AML-193 (cell line): ENCODE measurements around the gene TBL2.
"Not testable (repeated sequence)": the region's sequence is repeated elsewhere in the genome, so short reads cannot be mapped to it uniquely, and the experiment has no call there.

Experiments used
- DNase-seq, 2 experiments: peaks; one replicate each; lab custom pipeline; 2025; lab: John Stamatoyannopoulos, UW

Gene TBL2

GRCh38 chr7:73606801-73607691, 28.7 kb upstream of the TBL2 start:
- peak in 1 of 2 experiments; percentile 13 for DNase-seq

DNA sequence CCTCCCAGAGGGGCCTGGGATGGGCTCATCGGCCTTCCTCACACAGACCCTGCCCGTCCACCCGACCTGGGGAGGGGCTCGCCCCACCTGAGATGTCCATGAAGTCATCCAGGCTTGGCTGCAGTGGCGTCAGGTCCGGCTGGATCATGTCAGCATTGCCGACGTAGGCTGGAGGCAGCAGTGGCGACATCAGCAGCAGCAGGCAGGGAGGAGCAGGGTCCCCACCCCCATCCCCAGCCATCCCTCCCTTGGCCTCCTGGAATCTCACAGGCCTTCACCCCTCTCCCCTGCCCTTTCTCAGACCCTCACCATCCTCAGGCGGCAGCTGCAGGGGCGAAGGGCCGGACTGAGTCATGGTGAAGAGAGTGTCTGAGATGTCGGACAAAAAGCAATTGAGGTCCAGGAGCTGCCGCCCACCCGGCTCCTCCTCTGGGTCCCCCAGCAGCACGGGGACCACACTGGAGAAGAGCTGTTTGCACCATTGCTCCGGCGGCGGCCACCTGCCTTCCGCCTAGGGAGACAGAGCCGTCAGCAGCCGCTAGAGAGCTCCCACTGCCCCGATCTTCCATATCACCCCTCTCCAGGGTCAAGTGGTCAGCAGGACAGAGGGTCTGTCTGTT, 27.3 kb upstream of the TBL2 start:
- DNase-seq = no peak

- DNase-seq = no peak
Measured at GRCh38 chr7:73602721-73603651, 24.6 kb upstream of the TBL2 start.

- DNase-seq = no peak
Measured at GRCh38 chr7:73599916-73600315, 21.5 kb upstream of the TBL2 start.

DNA sequence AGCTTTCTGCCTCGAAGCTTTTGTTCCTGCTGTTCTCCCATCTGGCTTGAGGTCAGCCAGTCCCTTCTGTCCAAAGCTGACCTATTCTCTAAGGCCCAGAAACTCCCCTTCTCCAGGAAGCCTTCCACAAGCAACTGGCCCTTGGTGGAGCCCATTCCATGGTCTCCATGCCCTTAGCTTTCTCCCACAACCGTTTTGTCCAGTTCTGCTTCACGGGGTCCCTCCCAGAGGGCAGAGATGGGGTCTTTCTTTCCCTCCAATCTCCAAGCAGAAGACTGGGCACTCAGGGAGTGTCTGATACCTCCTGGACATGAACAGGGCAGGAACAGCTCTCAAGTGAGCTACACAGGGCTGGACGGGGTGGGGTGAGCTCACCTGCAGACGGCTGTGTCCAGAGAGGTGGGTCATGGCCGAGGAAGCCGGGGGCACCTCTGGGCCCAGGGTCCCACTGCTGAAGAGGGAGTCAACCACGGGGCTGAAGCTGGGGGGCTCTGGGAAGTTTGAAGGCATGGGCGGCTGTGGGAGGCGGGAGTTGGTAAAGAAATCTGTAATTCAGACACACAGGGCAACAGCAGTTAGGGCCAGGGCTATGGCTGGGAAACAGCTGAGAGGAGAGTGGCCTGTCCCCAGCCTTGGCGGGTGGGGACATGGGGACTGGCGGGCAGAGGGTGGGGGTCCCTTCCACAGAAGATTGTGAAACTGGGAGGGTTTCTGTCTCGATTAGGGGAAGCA, 20.9 kb upstream of the TBL2 start:
- no peak for DNase-seq

- no peak for DNase-seq
Measured at GRCh38 chr7:73597978-73598782, 19.8 kb upstream of the TBL2 start.

DNA sequence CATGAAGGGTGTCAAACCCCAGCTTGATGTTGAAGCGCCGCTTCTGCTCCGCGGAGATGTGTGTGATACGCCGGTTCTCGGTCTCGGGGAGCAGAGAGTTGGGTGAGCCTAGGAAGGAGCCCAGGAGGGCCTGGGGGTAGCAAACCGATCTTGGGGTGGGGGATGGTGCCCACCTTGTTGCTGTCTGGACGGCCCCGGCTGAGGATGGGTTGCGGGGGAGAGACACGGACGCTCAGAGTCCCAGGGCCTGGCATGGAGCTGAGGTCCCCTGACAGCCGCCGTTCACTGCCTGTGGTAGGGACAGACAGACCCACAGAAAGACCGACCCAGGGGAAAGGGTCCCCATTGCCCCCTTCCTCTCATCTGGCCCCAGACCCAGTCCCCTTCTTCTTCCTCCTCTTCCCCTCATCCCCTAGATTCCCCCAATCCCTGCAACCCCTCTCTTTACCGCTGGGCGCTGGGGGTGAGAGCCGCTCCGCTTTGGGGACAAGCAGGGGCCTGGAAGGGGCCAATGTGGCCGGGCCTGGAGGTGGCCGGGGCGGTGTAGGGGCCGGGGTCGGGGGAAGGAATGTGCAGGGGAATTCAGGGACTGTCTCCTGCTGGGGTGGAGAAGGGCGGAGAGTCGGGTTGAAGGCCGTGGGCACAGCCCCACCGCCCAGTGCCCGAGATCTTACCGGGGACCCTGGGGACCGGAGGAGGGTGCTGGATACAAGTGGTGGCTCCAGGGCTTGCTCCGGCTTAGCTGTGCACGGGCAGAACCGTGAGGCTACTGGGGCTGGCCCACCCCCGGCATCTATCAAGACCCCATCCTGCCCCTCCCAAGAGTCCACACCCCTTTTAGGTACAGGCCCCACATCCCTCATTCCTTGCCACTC, 18.0 kb upstream of the TBL2 start:
- no peak for DNase-seq

DNA sequence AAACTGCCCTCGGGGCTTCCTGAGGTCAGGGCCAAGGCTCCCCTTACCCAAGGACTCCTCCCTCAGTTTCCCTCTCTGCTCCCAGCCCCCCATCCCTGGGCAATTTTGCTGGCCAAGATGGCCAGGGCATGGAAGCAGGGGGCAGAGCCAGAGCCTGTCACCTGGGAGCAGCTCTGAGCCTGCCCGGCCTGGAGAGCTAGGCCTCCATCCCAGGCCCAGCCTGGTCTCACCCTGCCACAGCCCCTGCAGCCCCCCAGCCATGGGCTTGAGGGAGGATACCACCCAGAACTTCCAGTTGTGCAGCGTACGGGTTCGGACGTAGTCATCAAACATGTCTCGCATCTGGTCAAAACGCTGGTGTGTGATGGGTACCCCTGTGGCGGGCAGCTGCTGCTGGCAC, 17.0 kb upstream of the TBL2 start:
- DNase-seq = no peak

DNA sequence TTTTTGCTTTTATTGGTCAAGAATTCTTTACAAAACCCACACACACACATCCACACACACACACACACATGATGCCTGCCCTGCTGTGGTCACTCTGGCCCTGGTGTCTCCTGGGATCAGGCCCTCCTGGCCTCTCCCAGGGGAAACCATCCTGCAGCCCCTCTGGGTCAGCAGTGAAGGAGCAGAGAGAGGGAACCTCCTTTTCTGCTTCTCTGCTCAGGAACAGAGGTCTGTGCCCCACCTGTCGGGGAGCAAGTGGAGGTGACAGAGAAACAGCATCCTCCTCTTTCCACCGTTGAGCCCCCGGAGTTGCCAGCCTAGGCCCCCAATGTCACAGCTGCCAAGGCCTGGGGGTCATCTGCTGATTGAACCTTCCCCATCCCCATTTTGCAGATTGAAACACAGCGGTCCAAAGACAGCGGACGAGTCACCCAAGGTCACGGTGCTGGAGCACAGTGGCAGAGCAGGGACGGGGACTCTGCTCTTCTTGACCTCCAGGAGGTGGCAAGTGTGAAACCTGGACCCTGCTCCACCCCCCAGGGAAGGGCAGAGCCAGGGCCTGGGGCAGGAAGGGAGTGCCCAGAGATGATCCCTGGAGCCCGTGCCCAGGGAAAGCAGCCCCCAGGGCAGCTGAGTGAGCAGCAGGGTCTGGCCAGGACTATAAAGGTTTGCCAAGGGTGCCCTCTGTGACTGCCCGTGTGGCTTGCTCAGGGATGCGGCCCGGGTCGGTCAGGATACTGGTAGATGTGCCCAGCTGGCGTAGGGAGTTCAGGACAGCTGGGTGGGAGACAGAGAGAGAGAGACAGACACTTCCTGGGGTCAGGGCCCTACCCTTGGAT, 15.0 kb upstream of the TBL2 start:
- DNase-seq = no peak

DNA sequence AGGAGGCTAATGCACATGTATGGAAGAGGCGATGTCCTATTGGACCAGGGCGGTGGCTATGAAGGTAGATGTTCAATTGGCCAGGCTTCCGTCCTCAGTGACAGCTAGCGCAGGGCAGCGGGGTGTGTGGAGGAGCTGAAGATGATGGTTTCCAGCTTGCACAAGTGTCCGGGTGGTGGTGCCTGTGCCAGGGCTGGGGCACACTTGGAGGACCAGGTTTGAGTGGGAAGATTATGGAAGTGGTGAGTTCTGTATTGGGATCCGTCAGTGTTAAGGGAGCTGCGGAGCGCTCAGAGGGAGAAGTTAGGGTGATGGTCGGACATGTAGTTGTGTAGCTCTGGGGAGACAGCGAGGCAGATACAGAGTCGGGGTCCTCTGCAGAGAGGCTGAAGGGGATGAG, 8.5 kb upstream of the TBL2 start:
- DNase-seq = no peak

GRCh38 chr7:73585196-73585595, 6.8 kb upstream of the TBL2 start:
- DNase-seq = no peak

DNA sequence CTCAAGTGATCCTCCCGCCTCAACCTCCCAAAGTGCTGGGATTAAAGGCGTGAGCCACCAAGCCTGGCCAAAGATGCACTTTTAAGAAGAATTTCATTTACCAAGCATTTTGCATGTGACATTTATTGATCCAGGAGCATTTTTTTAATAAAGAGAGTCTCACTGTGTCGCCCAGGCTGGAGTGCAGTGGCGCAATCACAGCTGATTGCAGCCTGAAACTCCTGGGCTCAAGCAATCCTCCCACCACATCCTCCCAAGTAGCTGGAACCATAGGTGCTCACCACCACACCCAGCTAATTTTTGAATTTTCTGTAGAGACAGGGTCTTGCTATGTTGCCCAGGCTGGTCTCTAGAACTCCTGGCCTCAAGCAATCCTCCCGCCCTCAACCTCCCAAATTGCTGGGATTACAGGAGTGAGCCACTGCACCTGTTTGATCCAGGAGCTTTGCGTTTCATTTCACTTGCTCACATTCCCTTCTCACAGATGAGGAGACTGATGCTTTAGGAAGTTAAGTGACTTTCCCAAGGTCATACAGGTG, 4.4 kb upstream of the TBL2 start:
- DNase-seq = no peak

DNA sequence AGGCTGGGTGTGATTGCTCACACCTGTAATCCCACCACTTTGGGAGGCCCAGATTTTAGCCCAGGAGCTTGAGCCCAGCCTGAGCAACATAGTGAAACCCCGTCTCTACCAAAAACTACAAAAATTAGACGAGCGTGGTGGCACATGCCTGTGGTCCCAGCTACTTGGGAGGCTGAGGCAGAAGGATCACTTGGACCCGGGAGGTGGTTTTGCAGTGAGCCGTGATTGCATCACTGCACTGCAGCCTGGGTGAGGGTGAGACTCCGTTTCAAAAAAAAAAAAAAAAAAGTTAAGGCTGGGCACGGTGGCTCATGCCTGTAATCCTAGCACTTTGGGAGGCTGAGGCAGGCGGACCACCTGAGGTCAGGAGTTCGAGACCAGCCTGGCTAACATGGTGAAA, 2.6 kb upstream of the TBL2 start:
- DNase-seq = not testable (repeated sequence)

- no peak for DNase-seq
Measured at GRCh38 chr7:73577627-73578341, 595 bp downstream of the TBL2 start.

DNA sequence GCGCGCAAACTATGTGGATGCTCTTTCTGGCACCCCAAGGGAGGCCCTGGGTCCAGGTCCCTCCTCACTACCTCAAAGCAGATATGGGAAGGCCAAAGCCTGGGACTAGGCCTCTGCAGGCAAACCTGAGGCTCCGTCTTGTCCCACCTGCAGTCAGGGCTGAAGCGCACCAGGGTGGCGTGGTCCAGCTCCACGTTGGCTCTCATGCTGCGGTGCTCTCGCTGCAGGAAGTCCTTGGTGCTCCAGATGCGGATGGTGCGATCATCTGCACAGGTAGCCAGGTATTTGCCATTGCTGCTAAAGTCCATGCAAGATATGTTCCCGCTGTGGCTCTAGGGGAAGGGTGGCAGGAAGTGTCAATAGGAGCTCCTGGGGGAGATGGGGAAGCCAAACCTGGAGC, 4.6 kb downstream of the TBL2 start:
- DNase-seq = no peak

GRCh38 chr7:73573276-73573675, 5.1 kb downstream of the TBL2 start:
- DNase-seq = no peak

GRCh38 chr7:73572767-73573186, 5.6 kb downstream of the TBL2 start:
- no peak for DNase-seq

DNA sequence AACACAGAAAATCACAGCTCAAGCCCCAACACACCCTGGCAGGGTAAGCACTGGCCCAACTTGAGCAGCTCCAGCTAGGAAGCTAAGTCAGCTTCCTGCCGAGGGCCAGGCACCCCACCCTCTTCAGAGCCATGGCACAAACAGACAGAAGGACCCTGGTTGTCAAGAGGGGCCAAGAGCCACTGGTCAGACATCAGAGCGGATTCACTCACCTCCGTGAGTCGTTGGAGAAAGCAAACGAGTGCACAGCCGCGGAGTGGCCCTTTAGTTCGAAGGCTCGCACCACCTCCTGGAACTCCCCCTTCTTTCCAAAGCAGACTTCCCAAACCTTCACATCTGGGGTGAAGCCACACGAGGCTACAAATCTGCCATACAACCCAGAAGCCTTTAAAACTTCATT, 7.4 kb downstream of the TBL2 start:
- no peak for DNase-seq
